ENCODE results near the gene MTNR1A.
"Not testable (repeated sequence)": the region's sequence is repeated elsewhere in the genome, so short reads cannot be mapped to it uniquely, and the experiment has no call there.

Gene MTNR1A

GRCh38 chr4:186560647-186561046, 5.3 kb upstream of the MTNR1A start:
- DNase-seq = no peak

GRCh38 chr4:186557486-186557885, 2.1 kb upstream of the MTNR1A start:
- DNase-seq = no peak

DNA sequence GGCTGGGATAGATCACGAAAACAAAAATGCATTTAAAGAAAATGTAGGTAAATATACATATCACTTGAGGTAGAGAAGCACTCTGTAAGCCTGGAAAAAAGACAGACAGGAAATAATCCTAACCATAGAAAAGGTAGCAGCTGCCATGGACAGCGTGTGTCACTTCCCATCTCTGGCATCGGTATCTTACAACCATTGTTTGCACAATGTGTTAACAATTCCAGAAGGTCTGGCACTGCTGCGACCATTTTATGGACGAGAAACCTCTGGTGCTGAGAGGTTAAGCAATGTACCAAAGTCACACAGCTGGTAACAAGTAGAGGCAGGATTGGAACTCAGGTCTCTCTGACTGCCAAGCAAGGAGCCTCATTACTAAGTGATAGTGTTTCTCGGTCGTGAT, 1.7 kb upstream of the MTNR1A start:
- DNase-seq = no peak

DNA sequence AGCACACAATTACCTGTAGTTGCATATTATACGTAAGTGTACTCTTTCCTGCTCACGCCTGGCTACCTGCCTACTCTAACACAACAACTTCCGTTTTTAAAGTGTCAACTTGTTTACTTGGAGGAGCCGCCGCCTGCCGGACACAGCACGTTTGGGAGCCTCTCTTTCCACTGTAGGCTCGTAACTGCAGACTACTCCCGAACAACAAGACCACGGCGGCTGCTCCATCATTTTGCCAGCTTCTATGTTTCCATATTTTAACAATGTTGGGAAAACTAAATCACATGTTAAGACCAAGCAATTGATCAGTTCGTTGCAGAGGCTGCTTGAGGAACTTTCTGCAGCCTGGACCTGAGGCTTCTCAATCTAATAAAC, 841 bp downstream of the MTNR1A start:
- no peak for DNase-seq

- no peak for DNase-seq
Measured at GRCh38 chr4:186553717-186554116, 1.6 kb downstream of the MTNR1A start.

DNA sequence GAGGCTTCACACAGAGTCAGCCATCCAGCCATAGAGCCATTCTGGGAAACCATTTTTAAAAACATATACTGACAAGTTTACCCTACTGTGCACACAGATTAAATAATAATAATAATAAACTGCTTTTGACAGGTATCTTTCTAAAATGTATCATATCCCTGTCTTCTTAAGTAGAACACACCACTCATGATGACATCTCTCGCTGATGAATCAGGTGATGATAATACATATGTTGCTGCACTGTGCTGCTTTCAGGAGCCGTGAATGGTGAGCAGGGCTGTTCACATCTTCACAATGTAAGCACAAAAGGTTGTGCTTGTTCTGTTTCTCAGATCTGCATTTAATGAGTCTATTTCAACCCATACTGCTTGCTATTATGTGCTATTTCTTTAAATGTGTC, 3.5 kb downstream of the MTNR1A start:
- no peak for DNase-seq

GRCh38 chr4:186545436-186545835, 9.9 kb downstream of the MTNR1A start:
- no peak for DNase-seq

GRCh38 chr4:186543206-186543605, 12.2 kb downstream of the MTNR1A start:
- no peak for DNase-seq

DNA sequence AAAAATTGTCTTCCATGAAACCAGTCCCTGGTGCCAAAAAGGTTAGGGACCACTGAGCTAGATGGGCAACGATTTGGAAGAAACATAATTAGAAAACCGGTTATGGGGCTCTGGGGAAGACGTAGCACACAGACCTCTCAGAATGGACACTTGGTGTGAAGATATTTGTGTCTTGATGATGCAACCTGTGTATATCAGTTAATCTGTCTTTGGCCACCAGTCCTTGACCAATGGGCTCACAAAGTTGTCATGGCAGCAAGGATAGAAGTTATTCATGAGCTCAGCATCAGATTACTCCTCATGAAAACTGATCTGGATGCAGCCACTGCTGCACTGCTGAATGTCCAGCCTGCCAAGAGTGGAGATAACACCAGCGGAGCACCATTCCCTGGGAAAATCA, 13.6 kb downstream of the MTNR1A start:
- no peak for DNase-seq

GRCh38 chr4:186537843-186538521, 17.4 kb downstream of the MTNR1A start:
- DNase-seq = no peak

- no peak for DNase-seq
Measured at GRCh38 chr4:186536285-186536684, 19.1 kb downstream of the MTNR1A start.

- no peak for DNase-seq
Measured at GRCh38 chr4:186534056-186534455, 21.3 kb downstream of the MTNR1A start.

DNA sequence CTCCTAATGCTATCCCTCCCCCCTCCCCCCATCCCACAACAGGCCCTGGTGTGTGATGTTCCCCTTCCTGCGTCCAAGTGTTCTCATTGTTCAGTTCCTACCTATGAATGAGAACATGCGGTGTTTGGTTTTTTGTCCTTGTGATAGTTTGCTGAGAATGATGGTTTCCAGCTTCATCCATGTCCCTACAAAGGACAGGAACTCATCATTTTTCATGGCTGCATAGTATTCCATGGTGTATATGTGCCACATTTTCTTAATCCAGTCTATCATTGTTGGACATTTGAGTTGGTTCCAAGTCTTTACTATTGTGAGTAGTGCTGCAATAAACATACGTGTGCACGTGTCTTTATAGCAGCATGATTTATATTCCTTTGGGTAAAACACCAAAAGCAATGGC, 31.4 kb downstream of the MTNR1A start:
- DNase-seq = not testable (repeated sequence)

DNA sequence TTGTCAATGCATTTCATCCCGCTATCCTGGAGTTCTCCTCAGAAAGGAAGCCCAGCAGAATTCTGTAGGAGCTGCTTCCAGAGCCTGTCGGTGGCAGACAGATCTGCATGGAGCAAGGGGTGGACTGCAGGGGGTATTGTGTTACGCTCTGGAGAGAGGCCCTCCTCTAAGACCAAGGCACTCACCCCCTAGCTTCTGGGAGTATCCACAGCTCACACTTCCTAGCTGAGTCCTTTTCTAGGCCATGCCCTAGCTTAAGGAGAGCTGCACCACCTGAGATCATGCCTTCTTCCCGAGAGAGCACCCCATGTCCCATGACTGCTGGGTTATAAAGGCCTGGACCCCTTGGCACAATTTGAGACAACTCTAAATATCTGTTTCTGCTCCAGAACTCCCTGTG, 39.1 kb downstream of the MTNR1A start:
- no peak for DNase-seq

- no peak for DNase-seq
Measured at GRCh38 chr4:186514271-186514950, 41.0 kb downstream of the MTNR1A start.

DNA sequence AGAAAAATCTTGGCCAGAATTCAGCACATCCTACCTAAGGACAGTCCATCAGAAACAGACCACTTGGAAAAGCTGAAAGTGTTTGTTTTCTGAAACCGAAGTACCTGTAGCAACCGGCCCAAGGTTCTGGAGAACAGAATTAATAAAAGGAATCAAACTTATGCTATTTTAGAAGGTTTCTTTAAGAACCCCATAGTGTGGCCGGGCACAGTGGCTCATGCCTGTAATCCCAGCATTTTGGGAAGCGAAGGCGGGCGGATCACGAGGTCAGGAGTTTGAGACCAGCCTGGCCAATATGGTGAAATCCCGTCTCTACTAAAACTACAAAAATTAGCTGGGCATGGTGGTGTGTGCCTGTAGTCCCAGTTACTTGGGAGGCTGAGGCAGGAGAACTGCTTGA, 50.6 kb downstream of the MTNR1A start:
- not testable (repeated sequence) for DNase-seq

- no peak for DNase-seq
Measured at GRCh38 chr4:186502231-186502630, 53.1 kb downstream of the MTNR1A start.

DNA sequence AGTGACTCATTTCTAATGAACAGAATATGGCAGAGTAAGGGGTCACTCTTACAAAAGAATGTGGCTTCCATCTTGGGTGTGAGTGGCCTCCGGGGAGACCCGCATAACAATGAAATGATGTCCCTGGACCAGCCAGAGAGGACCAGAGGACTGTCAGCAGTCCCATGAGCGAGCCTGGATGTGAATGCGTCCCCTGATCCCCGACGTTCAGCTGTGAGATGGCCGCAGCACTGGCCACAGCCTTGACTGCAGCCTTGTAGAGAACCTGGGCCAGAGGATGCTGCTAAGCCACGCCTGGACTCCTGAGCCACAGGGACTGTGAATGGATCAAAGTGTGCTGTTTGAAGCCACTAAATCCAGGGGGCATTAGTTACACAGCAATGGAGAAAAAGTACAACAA, 53.8 kb downstream of the MTNR1A start:
- DNase-seq = no peak

DNA sequence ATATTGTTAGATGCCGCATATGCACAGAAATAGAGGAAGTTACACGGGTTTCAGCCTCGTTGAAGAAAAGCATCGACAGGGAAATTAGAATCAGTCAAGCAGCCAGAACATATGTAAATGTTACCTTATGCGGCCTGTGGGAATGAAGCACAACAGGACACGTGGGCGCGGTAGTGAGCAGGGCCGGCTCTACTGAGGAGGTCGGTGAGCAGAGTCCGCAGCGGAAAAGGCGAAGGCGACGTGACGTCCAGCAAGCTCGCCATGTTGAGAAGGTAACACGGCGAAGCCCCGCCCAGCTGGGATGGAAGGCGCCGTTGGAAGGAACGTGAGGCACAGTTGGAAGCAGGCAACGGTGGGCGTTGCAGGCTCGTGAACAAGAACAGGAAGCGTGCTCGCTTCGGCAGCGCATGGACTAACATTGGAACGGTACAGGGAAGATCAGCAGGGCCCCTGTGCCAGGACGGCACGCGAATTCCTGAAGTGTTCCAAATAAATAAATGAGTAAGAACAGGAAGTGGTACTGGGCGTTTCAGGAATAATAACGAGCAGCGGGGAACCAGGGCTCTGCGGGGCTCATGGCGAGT, 54.6 kb downstream of the MTNR1A start:
- DNase-seq = no peak

DNA sequence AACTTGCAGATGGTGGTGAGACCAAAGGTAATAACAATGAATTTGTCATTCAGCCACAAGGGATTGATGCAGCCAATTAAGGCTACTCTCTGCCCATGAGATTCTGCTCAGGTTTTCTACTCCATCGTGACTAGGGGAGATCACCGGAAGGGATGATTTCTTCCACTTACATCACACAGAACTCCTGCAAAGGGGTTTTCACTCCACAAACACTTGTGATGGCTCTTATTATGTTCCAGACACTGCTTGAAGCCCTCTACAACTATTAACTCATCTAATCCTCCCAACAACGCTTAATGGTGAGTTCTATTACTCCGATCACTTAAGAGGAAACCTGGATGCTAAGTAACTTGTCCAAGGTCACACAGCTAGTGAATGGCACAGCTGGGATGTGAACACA, 55.9 kb downstream of the MTNR1A start:
- no peak for DNase-seq

GRCh38 chr4:186497043-186497442, 58.3 kb downstream of the MTNR1A start:
- DNase-seq = no peak

- no peak for DNase-seq
Measured at GRCh38 chr4:186494496-186494895, 60.9 kb downstream of the MTNR1A start.

DNA sequence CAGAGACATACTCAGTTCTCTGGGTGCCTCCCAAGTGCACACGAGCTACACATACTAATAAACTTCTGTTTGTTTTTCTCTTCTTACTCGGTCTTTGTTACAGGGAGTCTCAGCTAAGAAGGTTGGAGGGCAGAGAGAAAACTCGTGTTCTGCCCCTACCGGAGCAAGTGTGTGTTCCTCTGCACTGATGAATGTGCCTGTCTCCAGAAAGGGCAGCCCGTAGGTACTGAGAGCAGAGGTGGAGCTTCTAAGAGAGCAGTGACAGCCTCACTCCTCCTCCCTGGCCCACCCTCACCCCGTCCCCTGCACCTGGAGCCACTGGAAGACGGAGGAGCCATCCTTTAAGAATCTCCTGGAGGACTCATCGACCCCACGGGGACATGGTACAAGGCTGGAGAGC, 67.6 kb downstream of the MTNR1A start:
- no peak for DNase-seq

GRCh38 chr4:186486172-186486571, 69.2 kb downstream of the MTNR1A start:
- no peak for DNase-seq

Measured in hematopoietic multipotent progenitor cell treated with erythropoietin and hydrocortisone succinate and interleukin-3 and kit ligand, for 8 days (in vitro differentiated cells).